GM06990 (cell line): ENCODE results near the gene KLHL29.

Experiments used
- DNase-seq: peaks from one replicate; pipeline ENCODE4 v3.0.0-alpha.2; 2011; ENCODE audit not compliant: insufficient read length; ENCODE audit errors: extremely low read depth
- H3K27me3 ChIP-seq: replicated peaks from 2 replicates; pipeline ENCODE4 v1.6.0; 2011; ENCODE audit warnings: low read length; ENCODE audit not compliant: control insufficient read depth, insufficient read depth
- H3K36me3 ChIP-seq: 2 replicates; pipeline ENCODE4 v1.5.1; 2011; ENCODE audit warnings: low read length; ENCODE audit not compliant: control insufficient read depth, insufficient read depth
- H3K4me3 ChIP-seq: replicated peaks from 2 replicates; pipeline ENCODE4 v1.5.1; 2011; ENCODE audit warnings: low read depth, mild to moderate bottlenecking, control low read depth, low read length
- CTCF ChIP-seq: IDR thresholded peaks from 2 replicates; pipeline ENCODE4 v1.5.1; 2011; ENCODE audit warnings: low read length, control low read depth, mild to moderate bottlenecking, inconsistent platforms; ENCODE audit not compliant: insufficient read depth, poor library complexity, severe bottlenecking

KLHL29 gene

GRCh38 chr2:23419171-23420090 lies 34.5 kb downstream of the KLHL29 start:
- TF ChIP-seq CTCF = no peak
- DNase-seq = no peak

GRCh38 chr2:23420091-23420839 lies 35.3 kb downstream of the KLHL29 start:
- TF ChIP-seq CTCF = no peak
- no peaks in the 10 kb centered on the region for H3K27me3 ChIP-seq
- no peak for DNase-seq
- no peak overlapping the region for H3K4me3 ChIP-seq
- no peaks in the 10 kb centered on the region for H3K36me3 ChIP-seq

More at GRCh38 chr2:23419171-23420090, 34.5 kb downstream of the KLHL29 start:
- H3K4me3 ChIP-seq = no peak overlapping the region
- H3K36me3 ChIP-seq = no peaks in the 10 kb centered on the region
- no peaks in the 10 kb centered on the region for H3K27me3 ChIP-seq

- no peaks in the 10 kb centered on the region for H3K36me3 ChIP-seq
- DNase-seq = no peak
- H3K4me3 ChIP-seq = no peak overlapping the region
- TF ChIP-seq CTCF = no peak
- no peaks in the 10 kb centered on the region for H3K27me3 ChIP-seq
Measured at GRCh38 chr2:23420840-23421476, 36.0 kb downstream of the KLHL29 start.

- no peaks in the 10 kb centered on the region for H3K27me3 ChIP-seq
- H3K36me3 ChIP-seq = no peaks in the 10 kb centered on the region
- H3K4me3 ChIP-seq = no peak overlapping the region
- no peak for TF ChIP-seq CTCF
- DNase-seq = no peak
Measured at GRCh38 chr2:23422089-23423061, 37.4 kb downstream of the KLHL29 start.
